Kidney (tissue), 14 donors: Measurements from ENCODE around the gene FASTK. TPM values are rescaled to one million over a fixed set of nuclear protein-coding genes. Genes with fewer than 3 reads are reported as not detected.

Experiments
- DNase-seq, 5 donors: peaks; one replicate each; pipeline ENCODE4 v3.0.0-alpha.2; 2013 to 2020
- FAIRE-seq: peaks from 2 replicates; lab custom pipeline; 2012; peaks lifted over from hg19 to GRCh38; lab: Jason Lieb, UNC
- H3K27ac ChIP-seq, 2 donors: one replicate each; pipeline ENCODE4 v1.7.0; 2013; ENCODE audit warnings: low read depth in 2 of 2, low read length in 2 of 2, inconsistent platforms in 1 of 2
- H3K27me3 ChIP-seq: one replicate; pipeline ENCODE4 v1.7.1; 2013; ENCODE audit warnings: low read length, inconsistent platforms; ENCODE audit not compliant: control insufficient read depth, insufficient read depth
- H3K36me3 ChIP-seq, 3 donors: one replicate each; pipeline versions ENCODE4 v1.7.0 to v1.7.1; 2013; ENCODE audit warnings: low read length in 3 of 3, control low read depth in 1 of 3, inconsistent platforms in 1 of 3; ENCODE audit not compliant: insufficient read depth in 3 of 3, control insufficient read depth in 2 of 3
- H3K4me1 ChIP-seq, 3 donors: one replicate each; pipeline versions ENCODE4 v1.7.0 to v1.7.1; 2013; ENCODE audit warnings: low read length in 3 of 3, inconsistent platforms in 1 of 3, low read depth in 1 of 3; ENCODE audit not compliant: control insufficient read depth in 2 of 3, insufficient read depth in 2 of 3
- H3K4me3 ChIP-seq, 3 donors: one replicate each; pipeline versions ENCODE4 v1.7.0 to v1.8.1; 2013; ENCODE audit warnings: low read length in 3 of 3, control low read depth in 1 of 3, inconsistent platforms in 1 of 3
- H3K9ac ChIP-seq, 3 donors: one replicate each; pipeline versions ENCODE4 v1.7.0 to v1.7.1; 2013; ENCODE audit warnings: low read length in 3 of 3, control low read depth in 1 of 3, inconsistent platforms in 1 of 3
- H3K9me3 ChIP-seq, 3 donors: one replicate each; pipeline versions ENCODE4 v1.7.0 to v1.7.1; 2013; ENCODE audit warnings: low read length in 3 of 3, control low read depth in 1 of 3, inconsistent platforms in 1 of 3; ENCODE audit not compliant: control insufficient read depth in 2 of 3, insufficient read depth in 1 of 3
- CTCF ChIP-seq: IDR thresholded peaks from 3 replicates; pipeline ENCODE4 v1.5.1; 2012; ENCODE audit warnings: mild to moderate bottlenecking, moderate library complexity, borderline replicate concordance; ENCODE audit not compliant: insufficient read depth; ENCODE audit errors: extremely low read depth
- intact Hi-C: fragments of 100-400 bp; cut with DNase I; formaldehyde crosslinking; loops from one replicate; pipeline ENCODE4 v1.11.1; 2022
- polyA plus RNA-seq: library from polyadenylated mRNA; stranded (reverse); fragments of 350-450 nt; fragmentation: Illumina TruSeq; extraction: RNeasy Lipid Tissue Mini Kit (QIAGEN cat#74804); gene quantifications from one replicate; pipeline ENCODE4 v1.2.3, GENCODE V29; 2014; ENCODE audit warnings: low read depth, low replicate concordance; ENCODE audit not compliant: insufficient read depth
- total RNA-seq: library from RNA; stranded (reverse); fragmentation: NEBNext Ultra II Directional; extraction: Animal tissue kit (Norgen Biotek cat#: 25700); gene quantifications from one replicate; pipeline ENCODE4 v1.2.1, GENCODE V29; 2021
- donor health status: control.
- donor health status: control.
- donor health status: control.
- donor health status: control.
- donor health status: control.
- donor health status: DM: yes; HTN: yes; CAD: no.
- donor health status: Normal renal cell carcinoma (clear cell type).

The FASTK gene
- total and polyA plus RNA-seq, 2 donors from 2014 or later, result 71.2 to 116 TPM

- Histone ChIP-seq H3K27me3 (no peaks in the 10 kb centered on the region), H3K4me1 (peaks cover 0 to 26% (median 20%) of the 10 kb centered on the region in 3 donors), H3K9me3 (no peaks in the 10 kb centered on the region), H3K9ac (peak overlapping the region in 1 of 3 donors; percentile 80), H3K4me3 (peak overlapping the region in 2 of 3 donors; percentile 25 to 79), H3K27ac (peak overlapping the region; percentile 88 to 89), H3K36me3 (no peaks in the 10 kb centered on the region)
- DNase-seq (peak in 1 of 5 donors; percentile 74), FAIRE-seq (no peak)
- no peak for TF ChIP-seq CTCF
- intact Hi-C loops, result no loop called here
Observed at GRCh38 chr7:151089893-151090730, 9.5 kb upstream of the FASTK start.

- Histone ChIP-seq H3K4me3 (peak overlapping the region; percentile 6 to 79 (median 42)), H3K27me3 (no peaks in the 10 kb centered on the region), H3K27ac (peak overlapping the region; percentile 88 to 89), H3K9me3 (no peaks in the 10 kb centered on the region), H3K9ac (peak overlapping the region; percentile 15 to 80 (median 25)), H3K4me1 (peaks cover 0 to 25% (median 20%) of the 10 kb centered on the region in 3 donors), H3K36me3 (no peaks in the 10 kb centered on the region)
- TF ChIP-seq CTCF, result no peak
- intact Hi-C loops, result no loop called here
- DNase-seq, result peak; percentile 63 to 89 (median 73)
- no peak for FAIRE-seq
Observed at GRCh38 chr7:151088856-151089699, 8.5 kb upstream of the FASTK start.

GRCh38 chr7:151088019-151088855 is 7.6 kb upstream of the FASTK start:
- peak in 1 of 5 donors; percentile 77 for DNase-seq
- Histone ChIP-seq H3K9me3 (no peaks in the 10 kb centered on the region), H3K4me3 (peak overlapping the region; percentile 18 to 79 (median 28)), H3K27ac (peak overlapping the region; percentile 88 to 89), H3K27me3 (no peaks in the 10 kb centered on the region), H3K36me3 (no peaks in the 10 kb centered on the region), H3K4me1 (peaks cover 0 to 28% (median 20%) of the 10 kb centered on the region in 3 donors), H3K9ac (peak overlapping the region in 2 of 3 donors; percentile 26 to 80)
- no peak for FAIRE-seq
- intact Hi-C loops, result no loop called here
- no peak for TF ChIP-seq CTCF
